ENCODE measurements around the gene PTRH2.
"Not testable (repeated sequence)": the region's sequence is repeated elsewhere in the genome, so short reads cannot be mapped to it uniquely, and the experiment has no call there.

Gene PTRH2

DNA sequence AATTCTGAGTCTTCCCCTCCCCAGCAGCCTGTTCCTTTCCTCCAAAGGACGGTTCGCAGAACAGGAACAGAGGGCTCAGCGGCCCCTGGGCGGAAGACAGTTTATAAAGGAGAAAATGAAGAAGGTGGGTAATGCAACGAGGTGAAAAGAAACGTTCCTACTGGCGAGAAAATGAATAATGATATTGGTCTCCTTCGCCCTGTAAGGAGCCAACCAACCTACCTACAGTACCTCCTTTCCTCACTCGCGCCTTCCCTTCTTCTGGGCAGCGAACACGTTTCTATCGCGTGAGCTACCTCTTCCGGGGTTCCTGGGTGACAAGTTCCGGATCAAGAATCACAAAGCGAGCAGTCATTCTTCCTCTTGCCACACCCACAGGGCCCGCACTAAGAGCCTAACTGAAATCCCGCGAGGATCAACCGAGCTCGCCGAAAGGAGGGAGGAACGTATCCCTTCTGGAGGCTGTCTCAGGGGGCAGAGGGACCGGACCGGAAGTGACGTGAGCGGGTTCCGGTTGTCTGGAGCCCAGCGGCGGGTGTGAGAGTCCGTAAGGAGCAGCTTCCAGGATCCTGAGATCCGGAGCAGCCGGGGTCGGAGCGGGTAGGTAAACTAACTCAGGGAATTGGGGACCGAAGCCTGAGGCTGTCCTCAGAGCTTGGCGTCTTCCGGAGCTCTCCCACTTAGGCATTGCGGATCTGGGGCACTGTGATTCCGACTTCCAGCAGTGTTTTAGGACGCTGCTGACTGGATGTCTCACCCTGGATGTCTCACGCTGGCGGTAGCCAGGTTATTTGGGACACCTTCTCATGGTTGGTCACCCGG lies at the start of gene PTRH2, which contains the start of gene VMP1:
PTRH2 (minus strand) TSS at position 282 of the 822 bp plus-strand sequence. CDS start 9,452 bp downstream, outside the sequence.
VMP1 (plus strand) TSS at position 506 of the 822 bp plus-strand sequence. CDS start 23,793 bp downstream, outside the sequence.
- DNase-seq, result peak; percentile 94

- DNase-seq, result no peak
Measured at GRCh38 chr17:59756236-59756818, 49.1 kb upstream of the PTRH2 start.

DNA sequence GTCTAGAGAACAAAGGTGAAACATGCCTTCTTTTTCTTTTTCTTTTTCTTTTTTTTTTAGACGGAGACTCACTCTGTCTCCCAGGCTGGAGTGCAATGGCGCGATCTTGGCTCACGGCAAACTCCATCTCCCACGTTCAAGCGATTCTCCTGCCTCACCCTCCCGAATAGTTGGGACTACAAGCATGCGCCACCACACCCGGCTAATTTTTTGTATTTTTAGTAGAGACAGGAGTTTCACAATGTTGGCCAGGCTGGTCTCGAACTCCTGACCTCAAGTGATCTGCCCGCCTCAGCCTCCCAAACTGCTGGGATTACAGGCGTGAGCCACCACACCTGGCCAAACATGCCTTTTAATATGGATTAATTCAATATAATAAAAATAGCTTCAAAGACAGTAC lies 47.8 kb upstream of the PTRH2 start:
- not testable (repeated sequence) for DNase-seq

DNA sequence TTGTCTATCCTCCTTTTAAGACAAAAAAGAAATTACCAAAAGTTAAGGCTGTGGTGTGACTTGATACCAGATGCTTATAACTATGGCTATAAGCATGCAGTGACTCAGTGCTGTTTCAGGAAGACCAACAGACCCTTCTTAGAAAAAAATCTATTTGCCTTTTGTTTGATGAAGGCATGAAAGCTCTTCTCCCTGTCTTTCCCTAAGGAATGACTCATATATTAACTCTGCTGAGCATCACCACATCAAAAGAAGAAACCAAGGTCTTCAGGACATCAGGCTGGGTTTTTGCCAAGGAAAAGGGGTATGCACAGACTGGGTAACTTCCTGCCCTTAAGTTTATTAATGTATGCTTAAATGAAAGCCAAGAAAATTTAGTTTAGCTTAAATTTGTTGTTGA lies 47.3 kb upstream of the PTRH2 start:
- DNase-seq, result no peak

DNA sequence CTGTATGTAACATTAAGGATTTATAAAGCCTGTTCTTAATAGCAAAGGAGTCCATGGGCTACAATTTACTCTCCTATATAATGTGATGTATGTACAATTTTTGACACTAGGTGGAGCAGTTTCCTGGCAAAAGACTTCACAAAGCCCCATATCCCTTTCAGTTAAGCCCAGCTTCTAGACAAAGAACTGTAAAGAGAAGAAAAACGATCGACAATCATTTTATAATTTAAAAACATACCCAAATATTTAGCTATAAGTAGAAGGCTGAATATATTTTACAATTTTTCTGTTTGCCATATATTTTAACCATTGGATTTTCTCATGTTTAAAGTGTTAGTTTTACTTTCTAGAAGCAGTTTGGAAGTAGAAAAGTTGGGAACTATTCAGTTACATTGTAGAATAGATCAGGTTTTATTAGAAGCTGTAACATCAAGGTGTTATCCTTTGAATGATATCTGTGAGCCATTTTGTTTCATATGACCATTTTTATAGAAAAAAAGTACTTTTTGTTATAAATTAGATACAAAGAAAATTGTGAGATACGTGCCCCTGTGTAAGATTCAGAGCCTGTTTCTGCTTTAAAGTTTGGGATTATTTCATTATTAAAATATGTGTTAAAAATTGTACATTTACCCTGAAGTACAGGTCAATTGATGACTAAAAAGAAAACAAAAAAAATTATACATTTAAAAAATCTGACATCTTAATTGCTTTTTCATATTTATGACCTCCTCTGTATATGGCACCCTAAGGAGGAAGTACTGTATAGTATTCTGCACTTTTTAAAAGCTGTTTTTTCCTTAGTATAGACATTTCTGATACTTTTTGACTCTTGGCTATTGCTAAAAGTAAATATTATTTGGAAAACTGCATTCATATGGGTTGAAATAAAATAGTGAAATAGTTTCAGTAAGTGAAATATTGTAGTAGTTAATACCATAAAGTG lies 46.6 kb upstream of the PTRH2 start:
- no peak for DNase-seq

DNA sequence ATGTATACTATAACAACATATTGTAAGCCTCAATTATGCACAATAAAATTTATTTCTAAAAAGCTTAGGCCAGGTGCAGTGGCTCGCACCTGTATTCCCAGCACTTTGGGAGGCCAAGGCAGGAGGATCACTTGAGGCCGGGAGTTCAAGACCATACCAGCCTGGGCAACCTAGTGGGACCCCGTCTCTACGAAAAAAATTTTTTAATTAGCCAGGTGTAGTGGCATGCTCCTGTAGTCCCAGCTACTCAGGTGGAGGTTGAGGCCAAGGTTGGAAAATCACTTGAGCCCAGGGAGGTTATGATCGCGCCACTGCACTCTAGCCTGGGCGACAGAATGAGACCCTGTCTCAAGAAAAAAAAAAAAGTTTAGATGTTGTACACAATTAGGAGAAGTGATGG lies 45.7 kb upstream of the PTRH2 start:
- DNase-seq, result no peak

GRCh38 chr17:59752446-59752845 lies 45.2 kb upstream of the PTRH2 start:
- DNase-seq, result no peak

DNA sequence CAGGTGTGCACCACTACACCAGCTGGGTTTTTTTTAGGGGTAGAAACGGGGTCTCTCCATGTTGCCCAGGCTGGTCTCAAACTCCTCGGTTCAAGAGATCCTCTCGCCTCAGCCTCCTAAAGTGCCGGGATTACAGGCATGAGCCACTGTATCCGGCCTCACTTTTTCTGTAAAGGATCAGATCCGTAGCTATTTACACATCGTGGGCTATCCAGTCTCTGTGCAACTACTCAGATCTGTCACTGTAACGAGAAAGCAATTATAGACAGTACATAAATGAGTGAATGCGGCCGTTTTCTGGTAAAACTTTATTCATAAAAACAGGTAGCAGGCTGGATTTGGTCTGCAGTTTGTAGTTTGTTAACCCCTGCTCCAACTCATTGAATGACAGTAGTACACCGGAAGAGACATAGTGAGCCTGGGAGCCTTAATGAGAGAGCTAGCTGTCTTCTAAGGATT lies 44.8 kb upstream of the PTRH2 start:
- DNase-seq, result no peak

DNA sequence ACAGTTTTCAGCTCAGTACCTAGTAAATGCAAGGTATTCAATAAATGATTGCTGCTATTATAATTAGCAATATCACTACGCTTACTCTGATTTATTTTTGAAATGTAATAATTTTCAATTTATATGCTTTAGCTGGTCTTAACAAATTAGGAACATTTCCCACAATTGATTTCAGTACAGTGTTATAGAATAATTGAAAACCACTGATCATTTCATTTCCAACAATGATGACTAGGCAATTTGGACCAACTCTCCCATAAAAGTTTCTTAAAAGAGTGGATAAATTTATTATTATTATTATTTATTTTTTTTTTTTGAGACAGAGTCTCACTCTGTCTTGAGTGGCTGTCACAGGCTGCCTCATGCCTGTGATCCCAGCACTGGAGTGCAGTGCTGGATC lies 41.4 kb upstream of the PTRH2 start:
- no peak for DNase-seq

DNA sequence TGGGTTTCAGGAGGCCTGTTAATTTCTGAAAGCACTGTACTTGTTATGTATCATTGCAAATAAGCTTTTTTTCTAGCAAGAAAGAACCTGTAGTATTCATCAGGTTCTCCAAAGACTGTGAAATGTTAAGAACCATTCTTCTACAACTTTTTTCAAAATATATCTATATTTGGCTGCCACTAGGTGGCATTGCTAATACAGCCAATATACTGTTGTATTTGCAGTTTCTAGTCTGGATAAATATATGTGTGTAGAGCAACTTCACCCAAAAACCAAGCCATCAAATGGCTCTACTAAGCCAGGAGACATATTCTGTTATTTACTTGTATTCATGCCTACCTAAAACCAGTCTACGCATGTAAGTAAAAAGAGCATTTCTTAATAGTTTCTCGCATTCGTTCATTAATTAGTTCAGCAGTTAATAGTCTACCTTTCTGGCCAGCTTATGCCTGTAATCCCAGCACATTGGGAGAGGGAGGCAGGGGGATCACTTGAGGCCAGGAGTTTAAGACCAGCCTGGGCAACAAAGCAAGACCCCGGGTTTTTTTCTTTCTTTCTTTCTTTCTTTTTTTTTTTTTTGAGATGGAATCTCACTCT lies 39.7 kb upstream of the PTRH2 start:
- no peak for DNase-seq

DNA sequence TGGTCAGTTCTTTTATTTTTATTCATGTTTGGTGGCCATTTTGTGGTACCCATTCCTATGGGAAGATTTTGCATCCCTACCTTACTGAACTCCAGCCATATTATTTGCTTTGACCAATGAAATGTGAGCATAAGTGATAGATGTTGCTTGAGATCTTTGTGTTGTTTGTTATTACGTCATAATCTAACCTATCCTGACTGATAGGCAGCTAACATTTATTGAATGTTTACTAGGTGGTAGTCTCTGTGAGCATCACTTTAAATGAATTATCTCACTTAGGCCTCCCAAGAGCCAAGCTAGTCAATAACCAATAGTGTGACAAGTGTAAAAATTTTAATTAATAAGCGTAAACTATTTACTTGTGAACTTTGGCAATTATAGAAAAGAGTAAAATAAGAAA lies 37.8 kb upstream of the PTRH2 start:
- DNase-seq, result no peak

DNA sequence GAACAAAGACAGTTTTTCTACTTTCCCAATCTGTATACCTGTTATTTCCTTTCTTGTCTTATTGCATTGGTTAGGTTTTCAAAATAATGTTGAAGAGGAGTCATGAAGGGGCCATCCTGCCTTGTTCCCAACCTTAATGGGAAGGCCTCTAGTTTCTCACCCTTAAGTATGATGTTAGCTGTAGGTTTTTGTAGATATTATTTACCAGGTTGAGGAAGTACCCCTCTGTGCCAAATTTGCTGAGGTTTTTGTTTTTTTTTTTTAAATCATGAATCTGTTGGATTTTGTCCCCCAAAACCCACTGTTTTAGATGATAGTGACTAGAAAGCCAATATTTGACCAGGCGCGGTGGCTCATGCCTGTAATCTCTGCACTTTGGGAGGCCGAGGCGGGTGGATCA lies 36.6 kb upstream of the PTRH2 start:
- DNase-seq, result no peak

- DNase-seq, result no peak
Measured at GRCh38 chr17:59737324-59737723, 30.1 kb upstream of the PTRH2 start.

- no peak for DNase-seq
Measured at GRCh38 chr17:59734226-59734625, 27.0 kb upstream of the PTRH2 start.

- DNase-seq, result no peak
Measured at GRCh38 chr17:59733697-59734096, 26.5 kb upstream of the PTRH2 start.

- DNase-seq, result no peak
Measured at GRCh38 chr17:59730268-59730834, 23.1 kb upstream of the PTRH2 start.

DNA sequence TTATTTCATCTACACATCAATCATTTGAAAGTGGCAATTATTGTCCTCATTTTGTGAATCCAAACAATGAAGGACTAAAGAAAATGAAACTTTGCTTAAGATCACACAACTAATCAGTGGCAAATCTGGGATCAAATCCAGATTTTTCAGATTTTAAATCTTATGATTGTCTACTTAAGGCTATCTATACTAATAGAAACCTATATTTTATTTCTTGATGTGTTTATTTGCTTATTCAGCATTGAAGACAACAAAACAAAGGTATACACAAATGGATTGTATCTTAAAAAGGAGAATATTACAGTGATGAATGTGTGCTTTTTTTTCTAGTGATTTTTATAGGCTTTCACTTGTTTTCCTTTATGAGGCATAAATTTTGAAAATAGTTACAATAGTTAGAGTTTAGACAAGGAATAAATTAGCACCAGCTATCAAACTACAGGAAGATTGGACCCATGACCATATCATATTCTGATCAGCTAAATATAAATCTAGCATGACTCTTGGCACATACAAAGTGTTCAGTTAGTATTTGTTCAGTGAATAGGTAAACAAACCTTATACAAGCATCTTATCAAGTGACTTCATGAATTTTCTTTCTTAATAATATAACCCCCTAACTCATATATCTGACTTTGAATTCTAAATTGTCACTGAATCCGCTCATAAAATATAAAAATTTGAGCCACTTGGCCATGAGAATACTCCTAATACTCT lies 20.7 kb upstream of the PTRH2 start:
- no peak for DNase-seq

DNA sequence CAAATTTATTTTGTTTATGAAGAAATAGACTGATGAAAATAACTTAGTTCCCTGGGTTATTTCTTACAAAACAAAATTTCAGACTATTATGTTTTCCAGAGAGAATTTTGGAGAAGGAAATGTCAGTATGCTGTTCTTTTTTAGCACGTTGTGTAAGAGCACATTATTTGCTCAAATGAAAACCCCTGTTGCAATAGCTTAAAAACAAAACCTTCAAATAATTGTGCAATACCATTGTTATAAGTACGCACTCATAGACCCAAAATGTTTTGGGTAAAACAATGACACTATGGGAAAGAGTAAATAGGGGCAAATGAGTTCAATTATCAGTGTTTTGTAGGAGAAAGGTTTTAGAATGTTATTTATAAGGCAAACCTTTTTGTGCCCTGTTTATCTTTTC lies 18.5 kb upstream of the PTRH2 start:
- no peak for DNase-seq

DNA sequence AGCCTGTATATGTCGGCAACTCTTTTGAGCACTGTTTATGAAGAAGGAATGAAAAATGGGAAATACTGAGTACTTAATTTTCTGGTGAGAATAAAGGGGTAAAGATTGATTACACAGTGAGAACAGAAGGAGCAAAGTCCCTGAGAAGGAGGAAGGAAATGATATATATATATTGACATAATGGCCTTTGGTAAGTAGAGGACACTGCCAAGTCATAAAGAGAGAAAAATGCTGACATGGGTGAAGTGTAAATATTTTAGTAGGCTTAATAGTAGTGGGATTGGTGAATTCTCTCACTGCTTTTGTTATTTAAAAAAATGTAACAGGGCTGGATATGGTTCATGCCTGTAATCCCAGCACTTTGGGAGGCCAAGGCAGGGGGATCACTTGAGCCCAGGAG lies 16.4 kb upstream of the PTRH2 start:
- no peak for DNase-seq

DNA sequence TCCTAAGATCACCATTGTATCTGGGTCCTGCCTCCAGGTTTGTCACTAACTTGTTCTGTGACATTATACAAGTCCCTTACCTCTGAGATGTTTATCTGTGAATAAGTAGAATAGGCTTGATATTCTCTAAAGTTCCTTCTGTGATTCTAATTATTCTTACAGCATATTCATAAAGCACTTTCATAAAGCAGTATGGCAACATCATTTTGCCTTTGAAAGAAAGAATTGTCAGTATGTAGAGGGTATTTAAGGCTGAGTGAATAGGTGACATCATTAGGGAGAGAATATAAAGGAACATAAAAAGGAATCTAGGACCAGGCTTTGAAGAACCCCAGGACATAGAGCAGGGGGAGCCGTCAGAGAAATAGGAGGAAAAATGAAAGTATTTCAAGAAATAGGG lies 15.8 kb upstream of the PTRH2 start:
- no peak for DNase-seq

- no peak for DNase-seq
Measured at GRCh38 chr17:59722623-59723022, 15.4 kb upstream of the PTRH2 start.

GRCh38 chr17:59719526-59719925 lies 12.3 kb upstream of the PTRH2 start:
- DNase-seq, result no peak
